CD14-positive monocyte (primary cell): ENCODE results near the gene WNT2. TPM values are rescaled to one million over a fixed set of nuclear protein-coding genes. Genes with fewer than 3 reads are reported as not detected.

Experiments used
- DNase-seq, 3 donors: peaks; one replicate each; pipeline ENCODE4 v3.0.0-alpha.2; 2011 to 2022
- H2AFZ ChIP-seq: 2 replicates; pipeline ENCODE4 v1.6.0; 2012; ENCODE audit warnings: mild to moderate bottlenecking, low read depth, low read length, inconsistent platforms; ENCODE audit not compliant: insufficient read depth, poor library complexity, severe bottlenecking
- H3K27ac ChIP-seq, 2 donors: 1 replicate in 1 of 2; 2 replicates in 1 of 2; pipeline ENCODE4 v1.5.1; 2012 to 2013; ENCODE audit warnings: low read length in 2 of 2, control low read depth in 1 of 2, inconsistent platforms in 1 of 2, low read depth in 1 of 2, mild to moderate bottlenecking in 1 of 2
- H3K27me3 ChIP-seq, 2 donors: one replicate each; pipeline versions ENCODE4 v1.6.0 to v1.6.1; 2011 to 2013; ENCODE audit warnings: low read length in 2 of 2; ENCODE audit not compliant: control insufficient read depth in 2 of 2, insufficient read depth in 2 of 2
- H3K36me3 ChIP-seq, 2 donors: replicated peaks in 1 of 2; 1 replicate in 1 of 2; 2 replicates in 1 of 2; pipeline versions ENCODE4 v1.5.1 to v1.6.1; 2012 to 2013; ENCODE audit warnings: low read length in 2 of 2, control low read depth in 1 of 2, inconsistent platforms in 1 of 2, mild to moderate bottlenecking in 1 of 2; ENCODE audit not compliant: insufficient read depth in 2 of 2, control insufficient read depth in 1 of 2
- H3K4me1 ChIP-seq, 2 donors: 1 replicate in 1 of 2; 2 replicates in 1 of 2; pipeline versions ENCODE4 v1.5.1 to v1.6.1; 2012 to 2013; ENCODE audit warnings: low read length in 2 of 2, control low read depth in 1 of 2, inconsistent platforms in 1 of 2, mild to moderate bottlenecking in 1 of 2, moderate library complexity in 1 of 2; ENCODE audit not compliant: insufficient read depth in 2 of 2, control insufficient read depth in 1 of 2
- H3K4me2 ChIP-seq: replicated peaks from 2 replicates; pipeline ENCODE3; 2012; ENCODE audit warnings: low read length, moderate library complexity, mild to moderate bottlenecking; ENCODE audit not compliant: poor library complexity, severe bottlenecking; ENCODE audit errors: extremely low read depth
- H3K4me3 ChIP-seq, 3 experiments: fragments of 200-600 bp in 1 of 3; sonication (generic) in 1 of 3; replicated peaks in 1 of 3; 1 replicate in 2 of 3; 2 replicates in 1 of 3; pipeline ENCODE4 v1.5.1; 2011 to 2013; ENCODE audit warnings: low read length in 3 of 3, mild to moderate bottlenecking in 3 of 3, control low read depth in 2 of 3, low read depth in 2 of 3, inconsistent platforms in 1 of 3, moderate library complexity in 1 of 3
- H3K79me2 ChIP-seq: 2 replicates; pipeline ENCODE4 v1.6.0; 2012; ENCODE audit warnings: mild to moderate bottlenecking, control low read depth, inconsistent platforms, low read length, moderate library complexity; ENCODE audit not compliant: insufficient read depth
- H3K9ac ChIP-seq: 2 replicates; pipeline ENCODE4 v1.6.0; 2017; ENCODE audit warnings: low read length, mild to moderate bottlenecking; ENCODE audit not compliant: insufficient read depth, poor library complexity, severe bottlenecking
- H3K9me3 ChIP-seq, 2 donors: replicated peaks in 1 of 2; 1 replicate in 1 of 2; 2 replicates in 1 of 2; pipeline versions ENCODE4 v1.5.1 to v1.6.1; 2012 to 2013; ENCODE audit warnings: low read length in 2 of 2, control low read depth in 1 of 2; ENCODE audit not compliant: control insufficient read depth in 1 of 2, insufficient read depth in 1 of 2
- H4K20me1 ChIP-seq: 2 replicates; pipeline ENCODE4 v1.6.0; 2012; ENCODE audit warnings: mild to moderate bottlenecking, low read length, control low read depth, moderate library complexity; ENCODE audit not compliant: insufficient read depth
- H3K27ac Mint-ChIP-seq, 7 donors: one replicate each; pipeline ENCODE4 v1.8.0; 2020; ENCODE audit warnings: mild to moderate bottlenecking in 7 of 7, mixed read lengths in 7 of 7, moderate library complexity in 6 of 7, inconsistent platforms in 2 of 7
- H3K27me3 Mint-ChIP-seq, 3 donors: one replicate each; pipeline ENCODE4 v1.8.0; 2021 to 2022; ENCODE audit warnings: low read depth in 3 of 3, mild to moderate bottlenecking in 3 of 3, mixed read lengths in 3 of 3, moderate library complexity in 3 of 3, inconsistent platforms in 1 of 3
- H3K36me3 Mint-ChIP-seq, 2 donors: one replicate each; pipeline ENCODE4 v1.8.0; 2020; ENCODE audit warnings: mixed read lengths in 2 of 2, inconsistent platforms in 1 of 2, mild to moderate bottlenecking in 1 of 2
- H3K4me1 Mint-ChIP-seq: one replicate; pipeline ENCODE4 v1.8.0; 2020; ENCODE audit warnings: mild to moderate bottlenecking, mixed read lengths
- H3K4me3 Mint-ChIP-seq, 2 donors: one replicate each; pipeline ENCODE4 v1.8.0; 2020; ENCODE audit warnings: mild to moderate bottlenecking in 2 of 2, mixed read lengths in 2 of 2, moderate library complexity in 1 of 2
- H3K9me3 Mint-ChIP-seq, 7 donors: one replicate each; pipeline ENCODE4 v1.8.0; 2020 to 2022; ENCODE audit warnings: mixed read lengths in 7 of 7, mild to moderate bottlenecking in 6 of 7, moderate library complexity in 6 of 7, inconsistent platforms in 2 of 7
- WGBS: methylation state at CpG from one replicate; pipeline ENCODE4 v1.1.5; 2013; ENCODE audit warnings: missing lambda C conversion rate; ENCODE audit not compliant: insufficient coverage; 5-methylcytosine and 5-hydroxymethylcytosine counted together
- intact Hi-C, 2 donors: fragments of 100-400 bp; cut with micrococcal nuclease; formaldehyde crosslinking; loops; one replicate each; pipeline versions ENCODE4 v1.15.0 to v1.15.1; 2023
- polyA plus RNA-seq, 3 donors: library from polyadenylated mRNA; depleted of rRNA in 1 of 3; unstranded in 2 of 3; stranded (reverse) in 1 of 3; fragments of 300-500 nt in 2 of 3; fragments of >200 nt in 1 of 3; fragmentation: Illumina TruSeq in 2 of 3; gene quantifications; 1 replicate in 2 of 3; 2 replicates in 1 of 3; pipeline ENCODE4 v1.2.3, GENCODE V29; 2012 to 2021
- TF ChIP-seq, protein P1 (sequence below): fragments of 200-600 bp; IDR thresholded peaks from one replicate; pipeline ENCODE4 v1.8.0; 2022; ENCODE audit warnings: antibody characterized with exemption, mild to moderate bottlenecking

WNT2 gene
- polyA plus RNA-seq, 3 donors: not detected

DNA sequence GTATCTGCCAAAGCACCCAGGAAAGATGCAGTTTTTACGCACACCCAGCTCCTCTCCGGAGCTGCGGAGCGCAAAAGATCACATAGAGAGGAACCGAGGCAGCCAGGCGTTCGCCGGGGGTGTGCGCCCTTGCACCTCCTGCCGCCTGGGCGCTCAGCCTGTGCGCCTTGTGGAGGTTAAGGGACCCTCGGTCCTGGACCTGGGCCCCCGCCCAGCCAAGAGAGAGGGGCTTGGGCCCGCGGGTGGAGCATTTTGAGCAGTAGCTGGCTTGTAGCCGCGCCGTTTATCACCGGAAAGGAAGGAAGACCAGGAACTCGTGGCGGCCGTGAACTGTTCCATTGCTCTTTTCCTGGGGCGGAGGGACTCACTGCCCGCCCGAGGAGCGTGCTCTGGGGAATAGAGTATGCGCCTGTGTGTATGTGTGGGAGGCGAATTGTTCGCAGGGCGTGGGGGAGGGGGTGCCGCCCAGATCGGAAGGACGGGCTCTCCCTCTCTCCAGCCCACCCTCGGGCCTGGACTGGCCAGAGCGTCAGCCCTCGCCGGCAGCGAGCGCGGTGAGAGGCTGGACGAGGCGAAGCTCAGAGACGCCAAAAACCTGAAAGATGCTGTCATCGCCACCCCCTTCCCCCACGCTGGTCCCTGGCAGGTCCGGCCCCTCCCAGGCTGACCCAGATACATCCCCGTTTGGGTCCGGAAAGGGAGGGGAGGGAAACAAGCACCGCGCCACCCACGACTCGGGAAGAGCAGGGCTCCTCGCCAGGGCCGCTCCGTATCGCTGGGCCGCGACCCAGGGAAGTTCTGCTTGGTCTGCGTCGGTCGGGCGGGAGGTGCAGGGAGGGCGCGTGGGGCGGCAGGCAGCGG lies 1.2 kb upstream of the WNT2 start:
- H3K4me1 ChIP-seq: no peaks in the 10 kb centered on the region
- Mint-ChIP-seq H3K9me3 (peaks cover 0 to 29% (median 8%) of the 10 kb centered on the region in 7 donors), H3K4me3 (peak overlapping the region in 1 of 2 donors; percentile 85), H3K27ac (no peak overlapping the region), H3K36me3 (peaks cover 0 to 2% of the 10 kb centered on the region in 2 donors), H3K27me3 (peaks cover 47 to 66% (median 54%) of the 10 kb centered on the region in 3 donors), H3K4me1 (peaks cover 2% of the 10 kb centered on the region)
- DNase-seq: no peak
- no peaks in the 10 kb centered on the region for H4K20me1 ChIP-seq
- 2% methylated on average over 53 of the region's 67 CpGs for WGBS
- H3K4me2 ChIP-seq: no peak overlapping the region
- H3K9ac ChIP-seq: no peak overlapping the region
- H3K36me3 ChIP-seq: no peaks in the 10 kb centered on the region
- peaks cover 46 to 67% of the 10 kb centered on the region in 2 donors for H3K27me3 ChIP-seq
- intact Hi-C loops: no loop called here
- no peak overlapping the region for H2AFZ ChIP-seq
- H3K27ac ChIP-seq: no peak overlapping the region
- no peaks in the 10 kb centered on the region for H3K79me2 ChIP-seq
- TF ChIP-seq, protein P1, sequence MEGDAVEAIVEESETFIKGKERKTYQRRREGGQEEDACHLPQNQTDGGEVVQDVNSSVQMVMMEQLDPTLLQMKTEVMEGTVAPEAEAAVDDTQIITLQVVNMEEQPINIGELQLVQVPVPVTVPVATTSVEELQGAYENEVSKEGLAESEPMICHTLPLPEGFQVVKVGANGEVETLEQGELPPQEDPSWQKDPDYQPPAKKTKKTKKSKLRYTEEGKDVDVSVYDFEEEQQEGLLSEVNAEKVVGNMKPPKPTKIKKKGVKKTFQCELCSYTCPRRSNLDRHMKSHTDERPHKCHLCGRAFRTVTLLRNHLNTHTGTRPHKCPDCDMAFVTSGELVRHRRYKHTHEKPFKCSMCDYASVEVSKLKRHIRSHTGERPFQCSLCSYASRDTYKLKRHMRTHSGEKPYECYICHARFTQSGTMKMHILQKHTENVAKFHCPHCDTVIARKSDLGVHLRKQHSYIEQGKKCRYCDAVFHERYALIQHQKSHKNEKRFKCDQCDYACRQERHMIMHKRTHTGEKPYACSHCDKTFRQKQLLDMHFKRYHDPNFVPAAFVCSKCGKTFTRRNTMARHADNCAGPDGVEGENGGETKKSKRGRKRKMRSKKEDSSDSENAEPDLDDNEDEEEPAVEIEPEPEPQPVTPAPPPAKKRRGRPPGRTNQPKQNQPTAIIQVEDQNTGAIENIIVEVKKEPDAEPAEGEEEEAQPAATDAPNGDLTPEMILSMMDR: no peak
- H3K4me3 ChIP-seq: no peak overlapping the region
- H3K9me3 ChIP-seq: peaks cover 3 to 15% of the 10 kb centered on the region in 2 donors

DNA sequence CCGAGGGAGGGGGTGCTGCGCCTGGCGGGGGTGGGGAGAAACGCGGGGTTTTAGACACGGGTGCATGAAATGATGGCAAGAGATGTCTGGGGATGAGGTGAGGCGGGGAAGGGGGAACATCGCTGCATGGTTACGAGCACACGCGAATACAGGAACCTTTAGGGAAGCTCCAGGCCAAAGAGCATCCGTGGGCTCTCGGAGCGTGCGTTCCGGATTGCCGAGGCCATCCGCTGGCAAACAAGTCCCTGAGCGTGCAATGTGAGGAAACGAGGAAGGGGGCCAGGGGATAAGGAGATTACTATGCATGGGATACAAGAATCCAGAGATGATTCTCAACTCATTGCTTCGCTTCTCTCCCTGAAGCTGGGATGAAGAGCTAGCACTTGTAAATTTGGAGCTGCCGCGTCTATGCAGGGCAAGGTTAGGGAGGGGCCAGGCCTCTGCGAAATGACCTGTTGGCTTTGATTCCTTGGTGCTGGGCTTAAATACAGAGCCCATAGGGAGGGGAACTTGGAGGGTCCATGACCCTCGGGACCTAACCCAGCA lies 520 bp upstream of the WNT2 start:
- H4K20me1 ChIP-seq: no peaks in the 10 kb centered on the region
- DNase-seq: no peak
- Mint-ChIP-seq H3K27me3 (peaks cover 47 to 69% (median 56%) of the 10 kb centered on the region in 3 donors), H3K4me3 (peak overlapping the region in 1 of 2 donors; percentile 85), H3K4me1 (peaks cover 2% of the 10 kb centered on the region), H3K9me3 (peaks cover 0 to 26% (median 5%) of the 10 kb centered on the region in 7 donors), H3K27ac (no peak overlapping the region), H3K36me3 (peaks cover 0 to 2% of the 10 kb centered on the region in 2 donors)
- TF ChIP-seq, protein P1: no peak
- H3K9ac ChIP-seq: no peak overlapping the region
- H3K79me2 ChIP-seq: no peaks in the 10 kb centered on the region
- H3K27me3 ChIP-seq: peaks cover 46 to 67% of the 10 kb centered on the region in 2 donors
- no peak overlapping the region for H2AFZ ChIP-seq
- H3K27ac ChIP-seq: no peak overlapping the region
- no peak overlapping the region for H3K4me3 ChIP-seq
- WGBS: 2% methylated on average over 24 of the region's 25 CpGs
- no peaks in the 10 kb centered on the region for H3K4me1 ChIP-seq
- no peak overlapping the region for H3K4me2 ChIP-seq
- H3K36me3 ChIP-seq: no peaks in the 10 kb centered on the region
- H3K9me3 ChIP-seq: peaks cover 3 to 15% of the 10 kb centered on the region in 2 donors
- intact Hi-C loops: no loop called here
